GM18498 (cell line): Measurements from ENCODE around the gene PRMT6.
"Not testable (repeated sequence)": the region's sequence is repeated elsewhere in the genome, so short reads cannot be mapped to it uniquely, and the experiment has no call there.

Experiments
- ATAC-seq: cut with Tn5 transposase; IDR thresholded peaks from one replicate; pipeline ENCODE4 v1.9.1; 2021; ENCODE audit warnings: mild to moderate bottlenecking, moderate library complexity; ENCODE audit not compliant: unreplicated experiment

Gene PRMT6

GRCh38 chr1:107093395-107093794 is 36.9 kb downstream of the PRMT6 start:
- ATAC-seq = not testable (repeated sequence)

GRCh38 chr1:107095647-107096046 is 39.2 kb downstream of the PRMT6 start:
- no peak for ATAC-seq

GRCh38 chr1:107096690-107097089 is 40.2 kb downstream of the PRMT6 start:
- no peak for ATAC-seq

GRCh38 chr1:107098961-107099360 is 42.5 kb downstream of the PRMT6 start:
- no peak for ATAC-seq

- no peak for ATAC-seq
These were observed 44.0 kb downstream of the PRMT6 start for GRCh38 chr1:107100331-107100984.

- ATAC-seq = no peak
These were observed 49.4 kb downstream of the PRMT6 start for GRCh38 chr1:107105914-107106313.
